ENCODE measurements around the gene SLC36A4. TPM values are rescaled to one million over a fixed set of nuclear protein-coding genes. Genes with fewer than 3 reads are reported as not detected.
"Not testable (repeated sequence)": the region's sequence is repeated elsewhere in the genome, so short reads cannot be mapped to it uniquely, and the experiment has no call there.

Gene SLC36A4
- total RNA-seq, 1 donor from 2014 or later = 6.8 TPM

DNA sequence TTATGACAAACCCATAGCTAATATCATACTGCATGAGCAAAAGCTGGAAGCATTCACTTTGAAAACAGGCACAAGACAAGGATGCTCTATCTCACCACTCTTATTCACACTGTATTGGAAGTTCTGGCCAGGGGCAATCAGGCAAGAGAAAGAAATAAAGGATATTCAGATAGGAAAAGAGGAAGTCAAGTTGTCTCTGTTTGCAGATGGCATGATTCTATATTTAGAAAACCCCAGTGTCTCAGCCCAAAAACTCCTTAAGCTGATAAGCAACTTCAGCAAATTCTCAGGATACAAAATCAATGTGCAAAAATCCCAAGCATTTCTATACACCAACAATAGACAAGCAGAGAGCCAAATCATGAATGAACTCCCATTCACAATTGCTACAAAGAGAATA lies 86.6 kb downstream of the SLC36A4 start:
- not testable (repeated sequence) for H3K9ac ChIP-seq (ENCODE audit: low read depth in 1 of 3, low read length in 3 of 3); H3K9me3 ChIP-seq (ENCODE audit: control insufficient read depth in 3 of 3, low read length in 3 of 3); H3K4me3 ChIP-seq (ENCODE audit: low read length in 3 of 3); H3K27ac ChIP-seq (ENCODE audit: low read depth, low read length); H3K27me3 ChIP-seq (ENCODE audit: control insufficient read depth in 3 of 3, insufficient read depth in 3 of 3, low read length in 3 of 3); H3K36me3 ChIP-seq (ENCODE audit: control insufficient read depth in 3 of 3, insufficient read depth in 3 of 3, low read length in 3 of 3); H3K4me1 ChIP-seq (ENCODE audit: control insufficient read depth in 3 of 3, insufficient read depth in 3 of 3, low read length in 3 of 3)

DNA sequence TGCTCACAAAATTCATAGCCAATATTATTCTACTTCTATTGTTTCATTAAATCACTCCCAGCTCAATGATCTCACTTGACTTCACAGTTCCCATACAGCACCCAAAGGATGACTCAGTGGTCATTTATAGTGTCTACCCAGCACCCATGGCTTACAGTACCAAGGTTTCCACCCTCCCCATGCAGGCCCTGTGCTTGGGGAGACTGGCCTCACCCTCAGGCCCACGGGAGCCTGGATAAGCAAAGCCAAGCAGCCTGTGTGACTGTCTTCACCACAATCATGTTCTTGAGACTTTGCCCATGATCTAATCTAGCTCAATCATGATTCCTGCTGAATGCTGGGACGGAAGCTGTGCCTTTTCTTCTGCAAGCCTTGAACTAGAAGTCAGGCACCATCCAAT lies 97.6 kb downstream of the SLC36A4 start:
- peaks cover 0 to 2% (median 0%) of the 10 kb centered on the region in 3 donors for H3K9me3 ChIP-seq (ENCODE audit: control insufficient read depth in 3 of 3, low read length in 3 of 3)
- no peaks in the 10 kb centered on the region for H3K27me3 ChIP-seq (ENCODE audit: control insufficient read depth in 3 of 3, insufficient read depth in 3 of 3, low read length in 3 of 3)
- H3K9ac ChIP-seq (ENCODE audit: low read depth in 1 of 3, low read length in 3 of 3) = no peak overlapping the region
- H3K4me3 ChIP-seq (ENCODE audit: low read length in 3 of 3) = no peak overlapping the region
- H3K27ac ChIP-seq (ENCODE audit: low read depth, low read length) = no peak overlapping the region
- H3K36me3 ChIP-seq (ENCODE audit: control insufficient read depth in 3 of 3, insufficient read depth in 3 of 3, low read length in 3 of 3) = no peaks in the 10 kb centered on the region
- H3K4me1 ChIP-seq (ENCODE audit: control insufficient read depth in 3 of 3, insufficient read depth in 3 of 3, low read length in 3 of 3) = no peaks in the 10 kb centered on the region

DNA sequence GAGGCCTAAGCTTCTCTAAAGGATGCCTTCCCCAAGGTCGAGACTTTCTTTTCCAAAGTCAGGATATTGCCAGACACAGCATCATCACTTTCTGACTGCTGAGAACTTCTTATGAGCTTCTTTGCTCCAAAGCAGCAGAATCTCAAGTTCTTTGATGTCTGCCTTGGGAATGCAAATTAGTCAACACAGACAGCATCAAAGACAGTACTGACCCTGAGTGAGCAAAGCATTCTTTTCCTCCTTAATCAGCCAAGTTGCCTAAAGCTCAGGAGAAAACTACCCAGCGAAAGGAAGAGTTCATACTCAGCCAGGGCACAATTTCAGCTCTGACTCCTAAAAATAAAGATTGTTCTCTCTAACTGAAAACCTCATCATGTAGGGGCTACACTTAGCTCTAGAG lies 98.0 kb downstream of the SLC36A4 start:
- peaks cover 0 to 2% (median 0%) of the 10 kb centered on the region in 3 donors for H3K9me3 ChIP-seq (ENCODE audit: control insufficient read depth in 3 of 3, low read length in 3 of 3)
- no peak overlapping the region for H3K27ac ChIP-seq (ENCODE audit: low read depth, low read length)
- H3K4me3 ChIP-seq (ENCODE audit: low read length in 3 of 3) = no peak overlapping the region
- H3K36me3 ChIP-seq (ENCODE audit: control insufficient read depth in 3 of 3, insufficient read depth in 3 of 3, low read length in 3 of 3) = no peaks in the 10 kb centered on the region
- no peak overlapping the region for H3K9ac ChIP-seq (ENCODE audit: low read depth in 1 of 3, low read length in 3 of 3)
- H3K27me3 ChIP-seq (ENCODE audit: control insufficient read depth in 3 of 3, insufficient read depth in 3 of 3, low read length in 3 of 3) = no peaks in the 10 kb centered on the region
- H3K4me1 ChIP-seq (ENCODE audit: control insufficient read depth in 3 of 3, insufficient read depth in 3 of 3, low read length in 3 of 3) = no peaks in the 10 kb centered on the region

Small RNAs within 50 kb of the gene (small RNA-seq; reads per million reads assigned to genes)
- gene AP003072.1 = not detected

Other genes with a start within 250 kb of the SLC36A4 start
- gene MTNR1B, start 228.3 kb downstream of the SLC36A4 start, total RNA-seq = not detected
- gene DEUP1, start 132.8 kb upstream of the SLC36A4 start, total RNA-seq = not detected

All from skeletal muscle tissue (tissue), 5 donors.